Endothelial cell of umbilical vein (primary cell): Measurements from ENCODE around the gene TGDS. TPM values are rescaled to one million over a fixed set of nuclear protein-coding genes. Genes with fewer than 3 reads are reported as not detected.

Source experiments
- BruUV-seq: library from RNA; stranded (reverse); fragments of 400-500 nt; replicated peaks from 2 replicates; lab custom pipeline; 2021; lab: Mats Ljungman, UMichigan
- CTCF ChIA-PET: fragments of 300-600, 350-600 bp; sonication (Branson Sonifier 250); formaldehyde crosslinking; loops from one replicate; lab custom pipeline; 2021; ENCODE audit warnings: antibody characterized with exemption, inconsistent platforms; lab: Charles Lee
- POLR2A ChIA-PET: fragments of 300-600, 350-600 bp; sonication (Branson Sonifier 250); formaldehyde crosslinking; loops from one replicate; lab custom pipeline; 2021; ENCODE audit warnings: antibody characterized with exemption, inconsistent platforms; lab: Charles Lee
- DNase-seq: peaks from one replicate; pipeline ENCODE4 v3.0.0-alpha.2; 2011; ENCODE audit warnings: low read depth, low spot score
- FAIRE-seq: peaks from 2 replicates; lab custom pipeline; 2011; peaks lifted over from hg19 to GRCh38; lab: Jason Lieb, UNC
- H2AFZ ChIP-seq: 2 replicates; pipeline ENCODE4 v1.6.0; 2012; ENCODE audit warnings: low read depth, low read length, control low read depth, inconsistent platforms
- H3K27ac ChIP-seq: 2 replicates; pipeline ENCODE4 v1.5.1; 2011; ENCODE audit warnings: low read depth, mild to moderate bottlenecking, control low read depth, low read length, moderate library complexity; ENCODE audit not compliant: insufficient read depth
- H3K27me3 ChIP-seq, 2 experiments: 2 replicates each; pipeline versions ENCODE4 v1.6.0 to v1.6.1; 2011; ENCODE audit warnings: low read length in 2 of 2, mixed read lengths in 1 of 2; ENCODE audit not compliant: control insufficient read depth in 2 of 2, insufficient read depth in 2 of 2
- H3K36me3 ChIP-seq, 2 experiments: 2 replicates in 1 of 2; 3 replicates in 1 of 2; pipeline ENCODE4 v1.5.1; 2011; ENCODE audit warnings: low read length in 2 of 2, mild to moderate bottlenecking in 1 of 2, moderate library complexity in 1 of 2; ENCODE audit not compliant: control insufficient read depth in 2 of 2, insufficient read depth in 2 of 2; ENCODE audit errors: extremely low read depth in 1 of 2
- H3K4me1 ChIP-seq: 3 replicates; pipeline ENCODE4 v1.5.1; 2011; ENCODE audit warnings: mild to moderate bottlenecking, low read length; ENCODE audit not compliant: control insufficient read depth, insufficient read depth; ENCODE audit errors: extremely low read depth
- H3K4me2 ChIP-seq: 2 replicates; pipeline ENCODE4 v1.6.1; 2011; ENCODE audit warnings: low read length, control low read depth, mixed read lengths; ENCODE audit not compliant: insufficient read depth
- H3K4me3 ChIP-seq, 3 experiments: fragments of 200-600 bp in 1 of 3; sonication (generic), shearing (Covaris generic) in 1 of 3; replicated peaks in 1 of 3; 2 replicates each; pipeline ENCODE4 v1.5.1; 2011 to 2016; ENCODE audit warnings: control low read depth in 3 of 3, low read length in 3 of 3, mild to moderate bottlenecking in 2 of 3, inconsistent platforms in 1 of 3, low read depth in 1 of 3, moderate library complexity in 1 of 3; ENCODE audit not compliant: insufficient read depth in 1 of 3
- H3K79me2 ChIP-seq: 2 replicates; pipeline ENCODE4 v1.6.0; 2012; ENCODE audit warnings: low read length, inconsistent platforms; ENCODE audit not compliant: control insufficient read depth, insufficient read depth
- H3K9ac ChIP-seq: replicated peaks from 2 replicates; pipeline ENCODE3; 2011; ENCODE audit warnings: low read length, control low read depth; ENCODE audit not compliant: insufficient read depth; ENCODE audit errors: extremely low read depth
- H3K9me1 ChIP-seq: replicated peaks from 3 replicates; pipeline ENCODE4 v1.6.0; 2011; ENCODE audit warnings: mild to moderate bottlenecking, low read length; ENCODE audit not compliant: control insufficient read depth, insufficient read depth; ENCODE audit errors: extremely low read depth
- H3K9me3 ChIP-seq: replicated peaks from 2 replicates; pipeline ENCODE4 v1.5.1; 2012; ENCODE audit warnings: low read length, inconsistent platforms; ENCODE audit not compliant: control insufficient read depth, insufficient read depth
- H4K20me1 ChIP-seq: replicated peaks from 2 replicates; pipeline ENCODE3; 2011; ENCODE audit warnings: mild to moderate bottlenecking, low read length; ENCODE audit not compliant: control insufficient read depth, insufficient read depth; ENCODE audit errors: extremely low read depth
- CTCF ChIP-seq, 2 donors: IDR thresholded peaks; 1 replicate in 1 of 2; 2 replicates in 1 of 2; pipeline ENCODE4 v1.5.1; 2011; ENCODE audit warnings: low read length in 2 of 2, mild to moderate bottlenecking in 2 of 2, moderate library complexity in 2 of 2, control low read depth in 1 of 2, inconsistent platforms in 1 of 2, low read depth in 1 of 2; ENCODE audit not compliant: insufficient read depth in 1 of 2; ENCODE audit errors: extremely low read depth in 1 of 2
- EZH2 ChIP-seq: IDR thresholded peaks from 2 replicates; pipeline ENCODE4 v1.6.1; 2012; ENCODE audit warnings: borderline replicate concordance, low read depth, mild to moderate bottlenecking, moderate library complexity, low read length, inconsistent platforms; ENCODE audit not compliant: severe bottlenecking
- FOS ChIP-seq: IDR thresholded peaks from 2 replicates; pipeline ENCODE4 v1.6.1; 2011; ENCODE audit warnings: mild to moderate bottlenecking, low read length, moderate library complexity, borderline replicate concordance; ENCODE audit not compliant: insufficient read depth
- GATA2 ChIP-seq: IDR thresholded peaks from 2 replicates; pipeline ENCODE4 v1.7.0; 2011; ENCODE audit warnings: low read depth, mild to moderate bottlenecking, moderate library complexity, mixed read lengths, low read length; ENCODE audit not compliant: insufficient read length, insufficient read depth
- JUN ChIP-seq: IDR thresholded peaks from 2 replicates; pipeline ENCODE4 v1.6.1; 2011; ENCODE audit warnings: borderline replicate concordance, low read depth; ENCODE audit not compliant: insufficient read length, insufficient read depth
- MYC ChIP-seq: IDR thresholded peaks from one replicate; pipeline ENCODE4 v1.6.1; 2011; ENCODE audit warnings: mild to moderate bottlenecking, low read depth, low read length
- POLR2A ChIP-seq: IDR thresholded peaks from 2 replicates; pipeline ENCODE4 v1.6.1; 2012; ENCODE audit warnings: low read depth, mild to moderate bottlenecking, control low read depth, low read length
- POLR2AphosphoS5 ChIP-seq: IDR thresholded peaks from 2 replicates; pipeline ENCODE4 v1.6.1; 2012; ENCODE audit warnings: low read depth, mild to moderate bottlenecking, control low read depth, low read length, moderate library complexity; ENCODE audit not compliant: insufficient read depth
- dilution Hi-C: fragments of 300-500 bp; cut with MboI; formaldehyde crosslinking; loops from one replicate; pipeline ENCODE4 v1.15.0; 2019; ENCODE audit warnings: low sequenced_read_pairs; ENCODE audit not compliant: extremely low pct_ligation_motif_present
- intact Hi-C: fragments of 100-400 bp; cut with micrococcal nuclease; formaldehyde crosslinking; loops from one replicate; pipeline ENCODE4 v1.10.0; 2022
- polyA plus RNA-seq, 4 experiments: library from polyadenylated mRNA; depleted of rRNA in 3 of 4; stranded (reverse) in 3 of 4; unstranded in 1 of 4; fragments of >200 nt; gene quantifications; 2 replicates each; pipeline versions ENCODE4 v1.2.1 to v1.2.3, GENCODE V29; 2011 to 2012; ENCODE audit warnings: missing spikeins in 1 of 4
- total RNA-seq: library from RNA; stranded (reverse); gene quantifications from 2 replicates; pipeline ENCODE4 v1.2.3, GENCODE V29; 2021
- TF ChIP-seq, protein P1 (sequence below): IDR thresholded peaks from 2 replicates; pipeline ENCODE4 v1.6.1; 2011; ENCODE audit not compliant: insufficient read depth, insufficient read length

TGDS gene
- total and polyA plus RNA-seq, 2 donors (not counting 3 experiments of a cell fraction or from before 2014, with no cell fraction given) = 7.3 to 9.3 TPM

DNA sequence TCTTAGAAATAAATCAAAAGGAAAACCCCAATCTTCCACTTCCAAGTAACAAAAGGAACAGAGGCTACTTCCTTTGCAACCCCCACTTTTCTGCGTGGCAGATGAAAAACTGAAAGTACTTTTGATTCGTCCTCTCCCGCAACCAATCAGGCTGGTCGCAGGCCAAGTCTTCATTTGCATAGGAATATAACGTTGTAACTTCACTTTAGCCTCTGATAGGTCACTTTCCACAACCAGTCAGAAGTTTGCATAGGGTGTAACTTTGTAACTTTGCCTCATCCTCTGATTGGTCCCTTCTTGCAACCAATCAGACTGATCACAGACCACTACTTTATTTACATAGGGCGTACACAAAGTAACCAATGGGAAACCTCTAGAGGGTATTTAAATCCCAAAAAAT is 37.2 kb downstream of the TGDS start:
- Histone ChIP-seq H3K9ac (no peak overlapping the region), H4K20me1 (no peaks in the 10 kb centered on the region), H2AFZ (no peak overlapping the region), H3K9me1 (no peaks in the 10 kb centered on the region), H3K79me2 (no peaks in the 10 kb centered on the region), H3K36me3 (peaks cover 0 to 4% of the 10 kb centered on the region in 2 experiments), H3K27ac (no peak overlapping the region), H3K4me1 (no peaks in the 10 kb centered on the region), H3K9me3 (no peaks in the 10 kb centered on the region), H3K4me2 (no peak overlapping the region), H3K27me3 (no peaks in the 10 kb centered on the region), H3K4me3 (no peak overlapping the region)
- CTCF ChIA-PET = no interaction called here
- no peak for FAIRE-seq
- DNase-seq = no peak
- BruUV-seq = no TSS peak
- POLR2A ChIA-PET = no interaction called here
- dilution Hi-C loops = no loop called here
- TF ChIP-seq GATA2 (no peak), POLR2AphosphoS5 (no peak), FOS (no peak), POLR2A (no peak), JUN (no peak), EZH2 (no peak), CTCF (IDR thresholded peaks at IDR 0.05; ENCODE audit: extremely low read depth in 1 of 2, insufficient read depth in 1 of 2, low read depth in 1 of 2, low read length in 2 of 2) (no peak), MYC (no peak)
- TF ChIP-seq, protein P1, sequence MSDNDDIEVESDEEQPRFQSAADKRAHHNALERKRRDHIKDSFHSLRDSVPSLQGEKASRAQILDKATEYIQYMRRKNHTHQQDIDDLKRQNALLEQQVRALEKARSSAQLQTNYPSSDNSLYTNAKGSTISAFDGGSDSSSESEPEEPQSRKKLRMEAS = no peak
- intact Hi-C loops = no loop called here
